ENCODE measurements around the gene SEMA3D.

DNA sequence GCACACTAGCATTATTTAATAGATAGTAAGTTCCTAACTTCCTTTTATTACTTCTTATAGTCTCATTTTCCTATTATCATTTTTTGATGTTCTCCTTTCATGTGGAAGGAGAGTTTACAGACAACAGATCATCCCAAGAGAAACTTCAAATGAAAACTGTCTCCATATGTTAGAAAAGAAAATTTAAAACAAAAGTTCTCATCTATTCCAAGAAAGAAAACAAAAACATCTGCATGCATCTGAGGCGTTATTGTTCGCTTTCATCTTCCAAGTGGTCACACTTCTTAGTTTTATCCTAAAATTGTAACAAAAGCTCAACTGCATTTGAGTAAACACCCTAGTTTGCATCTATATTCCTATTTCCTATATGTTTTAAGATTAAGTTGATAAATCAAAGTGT is 126.2 kb downstream of the SEMA3D start:
- no peak for TF ChIP-seq CREB1 (CRISPR knock-in tag; IDR thresholded peaks at IDR 0.05; ENCODE audit: low read depth)
- TF ChIP-seq, protein P1, sequence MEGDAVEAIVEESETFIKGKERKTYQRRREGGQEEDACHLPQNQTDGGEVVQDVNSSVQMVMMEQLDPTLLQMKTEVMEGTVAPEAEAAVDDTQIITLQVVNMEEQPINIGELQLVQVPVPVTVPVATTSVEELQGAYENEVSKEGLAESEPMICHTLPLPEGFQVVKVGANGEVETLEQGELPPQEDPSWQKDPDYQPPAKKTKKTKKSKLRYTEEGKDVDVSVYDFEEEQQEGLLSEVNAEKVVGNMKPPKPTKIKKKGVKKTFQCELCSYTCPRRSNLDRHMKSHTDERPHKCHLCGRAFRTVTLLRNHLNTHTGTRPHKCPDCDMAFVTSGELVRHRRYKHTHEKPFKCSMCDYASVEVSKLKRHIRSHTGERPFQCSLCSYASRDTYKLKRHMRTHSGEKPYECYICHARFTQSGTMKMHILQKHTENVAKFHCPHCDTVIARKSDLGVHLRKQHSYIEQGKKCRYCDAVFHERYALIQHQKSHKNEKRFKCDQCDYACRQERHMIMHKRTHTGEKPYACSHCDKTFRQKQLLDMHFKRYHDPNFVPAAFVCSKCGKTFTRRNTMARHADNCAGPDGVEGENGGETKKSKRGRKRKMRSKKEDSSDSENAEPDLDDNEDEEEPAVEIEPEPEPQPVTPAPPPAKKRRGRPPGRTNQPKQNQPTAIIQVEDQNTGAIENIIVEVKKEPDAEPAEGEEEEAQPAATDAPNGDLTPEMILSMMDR (conservative IDR thresholded peaks at IDR 0.05; ENCODE audit: low read depth in 2 of 2), result no peak
- TF ChIP-seq EZH2 (IDR thresholded peaks at IDR 0.05; ENCODE audit: low read depth, unreplicated experiment), result no peak
- TF ChIP-seq NANOG (IDR thresholded peaks at IDR 0.05; ENCODE audit: borderline replicate concordance), result no peak
- TF ChIP-seq POLR2AphosphoS5 (IDR thresholded peaks at IDR 0.05; ENCODE audit: low read depth), result no peak

Measured in GM23338 (cell line).